H1 (cell line): ENCODE results near the gene ZNF81. TPM values are rescaled to one million over a fixed set of nuclear protein-coding genes. Genes with fewer than 3 reads are reported as not detected.

Experiments used
- HDAC6 ChIP-seq: IDR thresholded peaks from one replicate; pipeline ENCODE4 v1.7.1; 2012; ENCODE audit warnings: low read depth, mild to moderate bottlenecking, inconsistent platforms, low read length, moderate library complexity
- SIRT6 ChIP-seq: IDR thresholded peaks from one replicate; pipeline ENCODE4 v1.7.1; 2012; ENCODE audit warnings: low read length, inconsistent platforms
- YY1 ChIP-seq: IDR thresholded peaks from 2 replicates; pipeline ENCODE4 v1.6.1; 2011; ENCODE audit warnings: low read depth, mild to moderate bottlenecking, low read length
- polyA plus RNA-seq, 7 experiments: library from polyadenylated mRNA; depleted of rRNA in 3 of 7; stranded (reverse) in 5 of 7; unstranded in 2 of 7; fragments of >200 nt in 5 of 7; fragments of 200-250 nt in 2 of 7; gene quantifications; 1 replicate in 5 of 7; 2 replicates in 1 of 7; 4 replicates in 1 of 7; pipeline versions ENCODE4 v1.2.1 to v1.2.3, GENCODE V29; 2011 to 2013; ENCODE audit warnings: missing spikeins in 2 of 7, mixed read lengths in 2 of 7
- total RNA-seq: library from RNA; stranded (reverse); fragmentation: NEBNext Ultra II Directional; extraction: Animal tissue kit (Norgen Biotek cat#: 25700); gene quantifications from 2 replicates; pipeline ENCODE4 v1.2.1, GENCODE V29; 2021

Gene ZNF81
- total and polyA plus RNA-seq, 2 of the 8 experiments (the other 6 are each of a cell fraction or from before 2014, with no cell fraction given) = 3.4 to 10.0 TPM

- TF ChIP-seq HDAC6 (no peak), YY1 (no peak), SIRT6 (no peak)
- TF ChIP-seq, all 59 proteins: peak for 0
Observed at GRCh38 chrX:47808904-47809788, 27.6 kb upstream of the ZNF81 start (continued).
